Suprapubic skin (tissue), 4 donors: Measurements from ENCODE around the gene COL18A1. TPM values are rescaled to one million over a fixed set of nuclear protein-coding genes. Genes with fewer than 3 reads are reported as not detected.
"Not testable (repeated sequence)": the region's sequence is repeated elsewhere in the genome, so short reads cannot be mapped to it uniquely, and the experiment has no call there.

Experiments
- DNase-seq, 2 donors: peaks; one replicate each; pipeline ENCODE4 v3.0.0-alpha.2; 2019; ENCODE audit warnings: low spot score in 2 of 2
- H3K27ac ChIP-seq: fragments of 200-600 bp; sonication (generic); one replicate; pipeline ENCODE4 v1.5.1; 2019
- H3K27me3 ChIP-seq: fragments of 200-600 bp; sonication (generic); one replicate; pipeline ENCODE4 v1.5.1; 2019
- H3K36me3 ChIP-seq: fragments of 200-600 bp; sonication (generic); one replicate; pipeline ENCODE4 v1.5.1; 2019
- H3K4me1 ChIP-seq: fragments of 200-600 bp; sonication (generic); one replicate; pipeline ENCODE4 v1.5.1; 2019
- H3K4me3 ChIP-seq: fragments of 200-600 bp; sonication (generic); one replicate; pipeline ENCODE4 v1.5.1; 2019; ENCODE audit warnings: mild to moderate bottlenecking
- H3K9me3 ChIP-seq: fragments of 200-600 bp; sonication (generic); one replicate; pipeline ENCODE4 v1.5.1; 2019
- EP300 ChIP-seq: sonication (generic); formaldehyde crosslinking; IDR thresholded peaks from one replicate; pipeline ENCODE4 v1.6.1; 2017; ENCODE audit warnings: antibody characterized with exemption
- POLR2A ChIP-seq, 2 donors: fragments of 450-650 bp; IDR thresholded peaks; one replicate each; pipeline ENCODE4 v1.6.1; 2017; ENCODE audit warnings: antibody characterized with exemption in 2 of 2, mild to moderate bottlenecking in 2 of 2, moderate library complexity in 2 of 2
- POLR2AphosphoS5 ChIP-seq, 3 donors: sonication (generic); formaldehyde crosslinking; IDR thresholded peaks; one replicate each; pipeline ENCODE4 v1.6.1; 2017; ENCODE audit warnings: antibody characterized with exemption in 3 of 3
- WGBS: methylation state at CpG from one replicate; pipeline ENCODE4 v1.1.5; 2018; 5-methylcytosine and 5-hydroxymethylcytosine counted together
- total RNA-seq, 4 donors: library from RNA; depleted of rRNA; stranded (reverse); fragments of >200 nt; gene quantifications; one replicate each; pipeline ENCODE4 v1.1.0, GENCODE V29; 2016
- TF ChIP-seq, protein P1 (sequence below), 2 donors: fragments of 200-600 bp in 1 of 2; fragments of 450-650 bp in 1 of 2; sonication (generic) in 1 of 2; IDR thresholded peaks; one replicate each; pipeline ENCODE4 v1.5.1; 2016 to 2019; ENCODE audit warnings: antibody characterized with exemption in 2 of 2, mild to moderate bottlenecking in 1 of 2, moderate library complexity in 1 of 2

COL18A1 gene
- total RNA-seq, 4 donors from 2014 or later: 71.9 to 157 (median 101) TPM

GRCh38 chr21:45499970-45500577 lies 95.1 kb downstream of the COL18A1 start:
- 86% methylated on average over 6 of the region's 6 CpGs for WGBS
- H3K27me3 ChIP-seq: no peaks in the 10 kb centered on the region
- TF ChIP-seq, protein P1, sequence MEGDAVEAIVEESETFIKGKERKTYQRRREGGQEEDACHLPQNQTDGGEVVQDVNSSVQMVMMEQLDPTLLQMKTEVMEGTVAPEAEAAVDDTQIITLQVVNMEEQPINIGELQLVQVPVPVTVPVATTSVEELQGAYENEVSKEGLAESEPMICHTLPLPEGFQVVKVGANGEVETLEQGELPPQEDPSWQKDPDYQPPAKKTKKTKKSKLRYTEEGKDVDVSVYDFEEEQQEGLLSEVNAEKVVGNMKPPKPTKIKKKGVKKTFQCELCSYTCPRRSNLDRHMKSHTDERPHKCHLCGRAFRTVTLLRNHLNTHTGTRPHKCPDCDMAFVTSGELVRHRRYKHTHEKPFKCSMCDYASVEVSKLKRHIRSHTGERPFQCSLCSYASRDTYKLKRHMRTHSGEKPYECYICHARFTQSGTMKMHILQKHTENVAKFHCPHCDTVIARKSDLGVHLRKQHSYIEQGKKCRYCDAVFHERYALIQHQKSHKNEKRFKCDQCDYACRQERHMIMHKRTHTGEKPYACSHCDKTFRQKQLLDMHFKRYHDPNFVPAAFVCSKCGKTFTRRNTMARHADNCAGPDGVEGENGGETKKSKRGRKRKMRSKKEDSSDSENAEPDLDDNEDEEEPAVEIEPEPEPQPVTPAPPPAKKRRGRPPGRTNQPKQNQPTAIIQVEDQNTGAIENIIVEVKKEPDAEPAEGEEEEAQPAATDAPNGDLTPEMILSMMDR (IDR thresholded peaks at IDR 0.05): no peak
- TF ChIP-seq POLR2AphosphoS5 (IDR thresholded peaks at IDR 0.05) (no peak), POLR2A (IDR thresholded peaks at IDR 0.05) (no peak), EP300 (no peak)
- no peak overlapping the region for H3K27ac ChIP-seq
- no peaks in the 10 kb centered on the region for H3K4me1 ChIP-seq
- H3K36me3 ChIP-seq: peaks cover 53% of the 10 kb centered on the region
- no peaks in the 10 kb centered on the region for H3K9me3 ChIP-seq
- peak in 1 of 2 donors; percentile 41 for DNase-seq
- no peak overlapping the region for H3K4me3 ChIP-seq

DNA sequence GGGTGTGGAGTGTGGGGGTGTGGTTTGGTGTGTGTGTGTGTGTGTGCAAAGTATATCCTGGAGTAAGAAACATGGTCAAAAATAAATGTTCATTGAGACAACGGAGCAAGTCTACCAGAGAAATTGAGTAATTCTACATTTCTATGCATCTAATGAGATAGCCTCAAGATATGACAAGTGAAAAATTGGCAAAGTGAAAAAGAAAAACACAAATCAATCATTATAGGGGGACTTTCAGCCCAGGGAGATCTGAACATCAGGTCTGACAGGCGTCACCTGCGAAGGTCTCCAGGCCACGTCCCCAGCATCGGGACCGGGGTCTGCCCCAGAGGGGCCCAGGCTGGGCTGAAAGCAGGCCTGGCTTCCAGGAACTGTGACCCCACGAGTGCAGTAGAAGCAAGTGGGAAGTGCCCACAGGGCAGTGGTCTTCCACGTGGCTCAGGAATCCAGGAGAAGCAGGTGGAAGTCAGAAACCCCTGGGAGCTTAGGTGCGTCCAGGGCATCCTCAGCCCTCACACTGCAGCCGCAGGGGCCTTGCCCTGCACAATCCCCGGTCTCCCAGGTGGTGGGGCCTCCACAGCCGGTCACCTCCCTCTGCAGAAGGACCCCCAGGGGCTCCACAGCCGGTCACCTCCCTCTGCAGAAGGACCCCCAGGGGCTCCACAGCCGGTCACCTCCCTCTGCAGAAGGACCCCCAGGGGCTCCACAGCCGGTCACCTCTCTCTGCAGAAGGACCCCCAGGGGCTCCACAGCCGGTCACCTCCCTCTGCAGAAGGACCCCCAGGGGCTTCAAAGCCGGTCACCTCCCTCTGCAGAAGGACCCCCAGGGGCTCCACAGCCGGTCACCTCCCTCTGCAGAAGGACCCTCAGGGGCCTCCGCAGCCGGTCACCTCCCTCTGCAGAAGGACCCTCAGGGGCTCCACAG lies 96.4 kb downstream of the COL18A1 start:
- H3K4me1 ChIP-seq, H3K9me3 ChIP-seq: not testable (repeated sequence)
- DNase-seq: peak; percentile 33 to 70

DNA sequence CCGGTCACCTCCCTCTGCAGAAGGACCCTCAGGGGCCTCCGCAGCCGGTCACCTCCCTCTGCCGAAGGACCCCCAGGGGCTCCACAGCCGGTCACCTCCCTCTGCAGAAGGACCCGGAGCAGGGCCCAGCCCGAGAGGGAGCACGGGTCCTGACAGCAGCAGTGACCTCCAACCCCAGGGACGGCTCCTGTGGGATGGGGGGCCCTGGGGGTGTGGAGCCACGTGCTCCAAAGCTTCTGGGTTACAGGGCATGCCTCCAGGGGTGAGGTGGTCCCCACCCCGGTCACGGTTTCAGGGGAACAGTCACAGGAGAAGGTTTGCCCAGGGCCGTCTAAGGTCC lies 97.0 kb downstream of the COL18A1 start:
- peaks cover 42% of the 10 kb centered on the region for H3K36me3 ChIP-seq
- H3K27me3 ChIP-seq: no peaks in the 10 kb centered on the region
- no peak for TF ChIP-seq POLR2AphosphoS5 (IDR thresholded peaks at IDR 0.05)
- no peak for TF ChIP-seq POLR2A (IDR thresholded peaks at IDR 0.05)
- TF ChIP-seq, protein P1 (IDR thresholded peaks at IDR 0.05): no peak
- TF ChIP-seq EP300: no peak
- no peaks in the 10 kb centered on the region for H3K4me1 ChIP-seq
- H3K9me3 ChIP-seq: no peaks in the 10 kb centered on the region
- no peak overlapping the region for H3K4me3 ChIP-seq
- H3K27ac ChIP-seq: no peak overlapping the region
- peak; percentile 34 to 53 for DNase-seq
- 96% methylated on average over 7 of the region's 13 CpGs for WGBS

More for the DNA sequence above, 96.4 kb downstream of the COL18A1 start:
- peaks cover 48% of the 10 kb centered on the region for H3K36me3 ChIP-seq
- not testable (repeated sequence) for H3K27me3 ChIP-seq, H3K4me3 ChIP-seq, H3K27ac ChIP-seq
- WGBS: 79% methylated on average over 8 of the region's 20 CpGs

GRCh38 chr21:45502600-45502999 lies 97.6 kb downstream of the COL18A1 start:
- peaks cover 35% of the 10 kb centered on the region for H3K36me3 ChIP-seq
- H3K27ac ChIP-seq: no peak overlapping the region
- H3K4me1 ChIP-seq: no peaks in the 10 kb centered on the region
- TF ChIP-seq, protein P1 (IDR thresholded peaks at IDR 0.05): no peak
- no peak for TF ChIP-seq EP300
- TF ChIP-seq POLR2A (IDR thresholded peaks at IDR 0.05): no peak
- no peak for TF ChIP-seq POLR2AphosphoS5 (IDR thresholded peaks at IDR 0.05)
- no peak overlapping the region for H3K4me3 ChIP-seq
- no peaks in the 10 kb centered on the region for H3K27me3 ChIP-seq
- WGBS: 92% methylated on average over 10 of the region's 10 CpGs
- DNase-seq: peak; percentile 37 to 38
- no peaks in the 10 kb centered on the region for H3K9me3 ChIP-seq

- H3K9me3 ChIP-seq, DNase-seq, H3K4me3 ChIP-seq, H3K27me3 ChIP-seq, H3K27ac ChIP-seq, H3K4me1 ChIP-seq: not testable (repeated sequence)
- H3K36me3 ChIP-seq: peaks cover 29% of the 10 kb centered on the region
- WGBS: 94% methylated on average over 3 of the region's 4 CpGs
Measured at GRCh38 chr21:45503226-45503625, 98.3 kb downstream of the COL18A1 start.

DNA sequence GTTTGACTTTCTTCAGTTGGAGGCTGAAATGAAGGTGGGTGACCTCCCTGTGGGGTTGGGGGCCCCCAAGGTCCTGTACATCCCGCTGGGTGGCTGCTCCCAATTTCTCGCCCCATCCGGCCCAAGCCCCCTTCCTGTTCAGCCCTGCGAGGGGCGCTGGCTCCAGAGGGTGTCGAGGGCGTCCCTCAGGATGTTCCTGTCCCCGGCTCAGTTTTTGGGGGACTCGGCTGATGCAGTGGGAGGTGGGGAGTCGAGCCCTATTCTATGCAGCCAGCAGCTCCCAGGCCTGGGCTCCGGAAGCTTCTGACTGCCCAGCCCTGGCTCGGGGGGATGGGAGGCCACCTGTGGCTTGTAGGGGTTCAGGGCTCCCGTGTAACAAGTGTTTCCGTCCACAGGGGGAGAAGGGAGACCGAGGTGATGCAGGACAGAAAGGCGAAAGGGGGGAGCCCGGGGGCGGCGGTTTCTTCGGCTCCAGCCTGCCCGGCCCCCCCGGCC lies 99.1 kb downstream of the COL18A1 start:
- Histone ChIP-seq H3K4me1 (no peaks in the 10 kb centered on the region), H3K27me3 (no peaks in the 10 kb centered on the region), H3K36me3 (peaks cover 23% of the 10 kb centered on the region), H3K27ac (no peak overlapping the region), H3K4me3 (no peak overlapping the region), H3K9me3 (no peaks in the 10 kb centered on the region)
- TF ChIP-seq, protein P1 (IDR thresholded peaks at IDR 0.05): no peak
- TF ChIP-seq POLR2A (IDR thresholded peaks at IDR 0.05): no peak
- TF ChIP-seq POLR2AphosphoS5 (IDR thresholded peaks at IDR 0.05): no peak
- no peak for TF ChIP-seq EP300
- 95% methylated on average over 19 of the region's 22 CpGs for WGBS
- DNase-seq: peak; percentile 55 to 60
